ENCODE results near the gene SLC44A1. TPM values are rescaled to one million over a fixed set of nuclear protein-coding genes. Genes with fewer than 3 reads are reported as not detected.

SLC44A1 gene
- total and polyA plus RNA-seq, 2 experiments from 2014 or later = 30.4 to 52.6 TPM

GRCh38 chr9:105245891-105246161 is 1.4 kb downstream of the SLC44A1 start:
- H4K20me1 ChIP-seq (ENCODE audit: insufficient read depth) = no peaks in the 10 kb centered on the region
- peaks cover 36% of the 10 kb centered on the region for H3K4me1 ChIP-seq (ENCODE audit: insufficient read depth)
- H3K4me2 ChIP-seq (ENCODE audit: unreplicated experiment) = peak overlapping the region; percentile 94
- H3F3A ChIP-seq (ENCODE audit: insufficient read depth) = peaks cover 32% of the 10 kb centered on the region
- no peaks in the 10 kb centered on the region for H3K9me2 ChIP-seq (ENCODE audit: insufficient read depth)
- 0 to 2% methylated on average over 4 of the region's 4 CpGs for WGBS, 2 experiments (ENCODE audit: low coverage in 1 of 2, low lambda C conversion rate in 2 of 2, missing lambda C conversion rate in 2 of 2)
- H3K27me3 ChIP-seq (replicated peaks; ENCODE audit: insufficient read depth) = no peaks in the 10 kb centered on the region
- peak overlapping the region; percentile 90 for H3K9ac ChIP-seq
- TF ChIP-seq EZH2phosphoT487 (IDR thresholded peaks at IDR 0.05; ENCODE audit: insufficient read depth, low read depth) = no peak
- no peak for TF ChIP-seq EZH2 (IDR thresholded peaks at IDR 0.05; ENCODE audit: insufficient read depth, poor library complexity, severe bottlenecking)
- in situ Hi-C loops (cut with MboI) = no loop called here
- no peaks in the 10 kb centered on the region for H3K9me3 ChIP-seq (ENCODE audit: low read depth)
- DNase-seq = no peak
- peak overlapping the region; percentile 95 for H2AFZ ChIP-seq
- H3K27ac ChIP-seq = peak overlapping the region; percentile 80
- peak overlapping the region; percentile 96 for H3K4me3 ChIP-seq
- peaks cover 52% of the 10 kb centered on the region for H3K79me2 ChIP-seq (ENCODE audit: insufficient read depth)
- no peaks in the 10 kb centered on the region for H3K36me3 ChIP-seq (ENCODE audit: low read depth)

DNA sequence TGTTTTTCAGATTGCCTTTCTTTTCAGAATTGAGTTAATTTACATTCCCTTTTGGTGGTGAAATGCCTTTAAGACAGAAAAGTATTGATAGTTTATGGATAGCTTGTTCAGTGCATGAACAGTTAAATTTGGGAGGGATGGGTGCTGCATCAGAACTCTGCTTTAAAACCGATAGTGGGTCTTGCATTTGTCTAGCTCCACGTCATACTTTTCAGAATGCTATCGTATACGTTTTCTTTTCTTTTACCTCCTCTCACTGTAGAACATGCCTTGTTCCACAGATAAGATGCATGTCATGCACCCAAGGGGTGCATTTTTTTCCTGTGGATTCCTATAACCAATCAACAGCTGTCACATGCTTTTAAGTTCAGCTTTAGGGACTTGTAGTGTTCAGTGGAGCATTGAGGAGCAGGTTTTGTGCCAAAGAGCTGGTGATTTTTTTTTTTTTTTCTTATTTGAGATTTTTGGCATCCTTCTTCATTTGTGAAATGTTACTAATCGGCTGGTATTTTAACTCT is 2.3 kb downstream of the SLC44A1 start:
- in situ Hi-C loops (cut with MboI) = no loop called here
- H3K27me3 ChIP-seq (replicated peaks; ENCODE audit: insufficient read depth) = no peaks in the 10 kb centered on the region
- WGBS, 2 experiments (ENCODE audit: low coverage in 1 of 2, low lambda C conversion rate in 2 of 2, missing lambda C conversion rate in 2 of 2) = 13 to 17% methylated on average over 5 of the region's 5 CpGs
- H3K9me3 ChIP-seq (ENCODE audit: low read depth) = no peaks in the 10 kb centered on the region
- H2AFZ ChIP-seq = peak overlapping the region; percentile 95
- H3K4me2 ChIP-seq (ENCODE audit: unreplicated experiment) = peak overlapping the region; percentile 94
- no peak for TF ChIP-seq EZH2phosphoT487 (IDR thresholded peaks at IDR 0.05; ENCODE audit: insufficient read depth, low read depth)
- TF ChIP-seq EZH2 (IDR thresholded peaks at IDR 0.05; ENCODE audit: insufficient read depth, poor library complexity, severe bottlenecking) = no peak
- H3K27ac ChIP-seq = peak overlapping the region; percentile 80
- no peaks in the 10 kb centered on the region for H3K36me3 ChIP-seq (ENCODE audit: low read depth)
- no peaks in the 10 kb centered on the region for H4K20me1 ChIP-seq (ENCODE audit: insufficient read depth)
- peaks cover 32% of the 10 kb centered on the region for H3F3A ChIP-seq (ENCODE audit: insufficient read depth)
- peaks cover 61% of the 10 kb centered on the region for H3K79me2 ChIP-seq (ENCODE audit: insufficient read depth)
- H3K4me1 ChIP-seq (ENCODE audit: insufficient read depth) = peaks cover 32% of the 10 kb centered on the region
- peak; percentile 52 for DNase-seq
- no peaks in the 10 kb centered on the region for H3K9me2 ChIP-seq (ENCODE audit: insufficient read depth)
- H3K9ac ChIP-seq = peak overlapping the region; percentile 90
- H3K4me3 ChIP-seq = peak overlapping the region; percentile 96

GRCh38 chr9:105248691-105249090 is 4.2 kb downstream of the SLC44A1 start:
- no peaks in the 10 kb centered on the region for H4K20me1 ChIP-seq (ENCODE audit: insufficient read depth)
- no peak for TF ChIP-seq EZH2phosphoT487 (IDR thresholded peaks at IDR 0.05; ENCODE audit: insufficient read depth, low read depth)
- no peak for TF ChIP-seq EZH2 (IDR thresholded peaks at IDR 0.05; ENCODE audit: insufficient read depth, poor library complexity, severe bottlenecking)
- no peaks in the 10 kb centered on the region for H3K36me3 ChIP-seq (ENCODE audit: low read depth)
- H3K4me3 ChIP-seq = no peak overlapping the region
- no peak overlapping the region for H3K9ac ChIP-seq
- H3K4me2 ChIP-seq (ENCODE audit: unreplicated experiment) = no peak overlapping the region
- H3F3A ChIP-seq (ENCODE audit: insufficient read depth) = peaks cover 16% of the 10 kb centered on the region
- no peak overlapping the region for H2AFZ ChIP-seq
- no peaks in the 10 kb centered on the region for H3K9me3 ChIP-seq (ENCODE audit: low read depth)
- no peak for DNase-seq
- H3K9me2 ChIP-seq (ENCODE audit: insufficient read depth) = no peaks in the 10 kb centered on the region
- H3K27ac ChIP-seq = no peak overlapping the region
- H3K79me2 ChIP-seq (ENCODE audit: insufficient read depth) = peaks cover 81% of the 10 kb centered on the region
- peaks cover 13% of the 10 kb centered on the region for H3K4me1 ChIP-seq (ENCODE audit: insufficient read depth)
- in situ Hi-C loops (cut with MboI) = no loop called here
- H3K27me3 ChIP-seq (replicated peaks; ENCODE audit: insufficient read depth) = no peaks in the 10 kb centered on the region
- WGBS, 2 experiments (ENCODE audit: low coverage in 1 of 2, low lambda C conversion rate in 2 of 2, missing lambda C conversion rate in 2 of 2) = 92 to 93% methylated on average over 3 of the region's 3 CpGs

DNA sequence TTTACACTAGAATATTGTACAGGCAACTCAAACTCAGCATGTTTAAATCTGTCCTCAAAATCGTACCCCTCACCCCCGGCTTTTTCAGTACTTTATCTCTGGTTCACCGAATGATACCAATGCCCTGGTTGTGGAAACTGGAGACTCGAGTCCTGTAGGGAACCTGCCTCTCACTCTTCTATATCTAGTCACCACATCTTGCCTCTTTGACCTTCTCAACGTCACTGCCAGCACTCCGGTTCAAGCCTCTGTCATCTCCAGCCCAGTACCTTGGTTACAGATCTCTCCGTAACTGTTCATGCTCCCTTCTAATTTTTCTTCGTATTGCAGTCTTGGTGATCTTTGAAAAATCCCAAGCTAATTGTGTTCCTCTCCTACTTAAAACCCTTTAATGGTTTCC is 6.7 kb downstream of the SLC44A1 start:
- no peak overlapping the region for H3K4me3 ChIP-seq
- H3K27me3 ChIP-seq (replicated peaks; ENCODE audit: insufficient read depth) = no peaks in the 10 kb centered on the region
- DNase-seq = no peak
- TF ChIP-seq EZH2phosphoT487 (IDR thresholded peaks at IDR 0.05; ENCODE audit: insufficient read depth, low read depth) (no peak), EZH2 (IDR thresholded peaks at IDR 0.05; ENCODE audit: insufficient read depth, poor library complexity, severe bottlenecking) (no peak)
- H3K4me1 ChIP-seq (ENCODE audit: insufficient read depth) = peaks cover 11% of the 10 kb centered on the region
- peaks cover 99% of the 10 kb centered on the region for H3K79me2 ChIP-seq (ENCODE audit: insufficient read depth)
- H3K9me2 ChIP-seq (ENCODE audit: insufficient read depth) = no peaks in the 10 kb centered on the region
- H3K36me3 ChIP-seq (ENCODE audit: low read depth) = no peaks in the 10 kb centered on the region
- H3K9ac ChIP-seq = no peak overlapping the region
- in situ Hi-C loops (cut with MboI) = no loop called here
- H3K27ac ChIP-seq = no peak overlapping the region
- H3K4me2 ChIP-seq (ENCODE audit: unreplicated experiment) = no peak overlapping the region
- H2AFZ ChIP-seq = no peak overlapping the region
- peaks cover 7% of the 10 kb centered on the region; the same call in 1 of the 2 replicates for H3F3A ChIP-seq (ENCODE audit: insufficient read depth)
- H3K9me3 ChIP-seq (ENCODE audit: low read depth) = no peaks in the 10 kb centered on the region
- no peaks in the 10 kb centered on the region for H4K20me1 ChIP-seq (ENCODE audit: insufficient read depth)
- 90 to 93% methylated on average over 8 of the region's 8 CpGs for WGBS, 2 experiments (ENCODE audit: low coverage in 1 of 2, low lambda C conversion rate in 2 of 2, missing lambda C conversion rate in 2 of 2)

All from GM23248 (cell line).